ENCODE measurements around the gene RBBP4. TPM values are rescaled to one million over a fixed set of nuclear protein-coding genes. Genes with fewer than 3 reads are reported as not detected.
"Not testable (repeated sequence)": the region's sequence is repeated elsewhere in the genome, so short reads cannot be mapped to it uniquely, and the experiment has no call there.

Gene RBBP4
- total and polyA plus RNA-seq, 2 experiments from 2014 or later: 72.4 to 109 TPM

- Histone ChIP-seq H3K4me3 (no peak overlapping the region), H3K27ac (no peak overlapping the region), H3K9ac (no peak overlapping the region), H4K20me1 (ENCODE audit: insufficient read depth) (no peaks in the 10 kb centered on the region), H3K79me2 (ENCODE audit: insufficient read depth) (peaks cover 12% of the 10 kb centered on the region), H3K9me2 (ENCODE audit: insufficient read depth) (no peaks in the 10 kb centered on the region), H3K36me3 (ENCODE audit: low read depth) (peaks cover 5% of the 10 kb centered on the region; the same call in 1 of the 2 replicates), H2AFZ (no peak overlapping the region), H3K4me1 (ENCODE audit: insufficient read depth) (no peaks in the 10 kb centered on the region), H3K27me3 (replicated peaks; ENCODE audit: insufficient read depth) (no peaks in the 10 kb centered on the region), H3F3A (ENCODE audit: insufficient read depth) (no peaks in the 10 kb centered on the region), H3K9me3 (ENCODE audit: low read depth) (no peaks in the 10 kb centered on the region), H3K4me2 (ENCODE audit: unreplicated experiment) (no peak overlapping the region)
- in situ Hi-C loops (cut with MboI): no loop called here
- WGBS, 2 experiments (ENCODE audit: low coverage in 1 of 2, low lambda C conversion rate in 2 of 2, missing lambda C conversion rate in 2 of 2): 97 to 100% methylated on average over 1 of the region's 1 CpG
- TF ChIP-seq EZH2 (IDR thresholded peaks at IDR 0.05; ENCODE audit: insufficient read depth, poor library complexity, severe bottlenecking) (no peak), EZH2phosphoT487 (IDR thresholded peaks at IDR 0.05; ENCODE audit: insufficient read depth, low read depth) (no peak)
- DNase-seq: no peak
Measured at GRCh38 chr1:32626176-32626575, 24.8 kb upstream of the RBBP4 start.

GRCh38 chr1:32627596-32628162, 23.3 kb upstream of the RBBP4 start:
- 0 out of 2 replicates have a peak, but pooled peaks cover under 1% of the 10 kb centered on the region for H3F3A ChIP-seq (ENCODE audit: insufficient read depth)
- H3K79me2 ChIP-seq (ENCODE audit: insufficient read depth): peaks cover 20% of the 10 kb centered on the region
- no peaks in the 10 kb centered on the region for H3K27me3 ChIP-seq (replicated peaks; ENCODE audit: insufficient read depth)
- WGBS, 2 experiments (ENCODE audit: low coverage in 1 of 2, low lambda C conversion rate in 2 of 2, missing lambda C conversion rate in 2 of 2): 80 to 81% methylated on average over 11 of the region's 11 CpGs
- DNase-seq: peak; percentile 53
- no peak overlapping the region for H3K4me2 ChIP-seq (ENCODE audit: unreplicated experiment)
- no peak overlapping the region for H2AFZ ChIP-seq
- no peaks in the 10 kb centered on the region for H3K9me2 ChIP-seq (ENCODE audit: insufficient read depth)
- H3K27ac ChIP-seq: no peak overlapping the region
- peaks cover 12% of the 10 kb centered on the region; the same call in 1 of the 2 replicates for H3K36me3 ChIP-seq (ENCODE audit: low read depth)
- no peaks in the 10 kb centered on the region for H4K20me1 ChIP-seq (ENCODE audit: insufficient read depth)
- H3K9ac ChIP-seq: no peak overlapping the region; the same call in 1 of the 2 replicates
- no peak overlapping the region for H3K4me3 ChIP-seq
- H3K9me3 ChIP-seq (ENCODE audit: low read depth): no peaks in the 10 kb centered on the region
- in situ Hi-C loops (cut with MboI): no loop called here
- no peaks in the 10 kb centered on the region for H3K4me1 ChIP-seq (ENCODE audit: insufficient read depth)
- no peak for TF ChIP-seq EZH2 (IDR thresholded peaks at IDR 0.05; ENCODE audit: insufficient read depth, poor library complexity, severe bottlenecking)
- TF ChIP-seq EZH2phosphoT487 (IDR thresholded peaks at IDR 0.05; ENCODE audit: insufficient read depth, low read depth): no peak

- in situ Hi-C loops (cut with MboI); H3K4me1 ChIP-seq (ENCODE audit: insufficient read depth); H3F3A ChIP-seq (ENCODE audit: insufficient read depth); H3K9me2 ChIP-seq (ENCODE audit: insufficient read depth); H3K27ac ChIP-seq; H3K9ac ChIP-seq; H3K4me2 ChIP-seq (ENCODE audit: unreplicated experiment); DNase-seq; H2AFZ ChIP-seq; H3K27me3 ChIP-seq (replicated peaks; ENCODE audit: insufficient read depth); H3K4me3 ChIP-seq; H3K9me3 ChIP-seq (ENCODE audit: low read depth); H4K20me1 ChIP-seq (ENCODE audit: insufficient read depth): not testable (repeated sequence)
- WGBS, 2 experiments (ENCODE audit: low coverage in 1 of 2, low lambda C conversion rate in 2 of 2, missing lambda C conversion rate in 2 of 2): 97 to 100% methylated on average over 4 of the region's 4 CpGs
- peaks cover 20% of the 10 kb centered on the region; the same call in 1 of the 2 replicates for H3K36me3 ChIP-seq (ENCODE audit: low read depth)
- peaks cover 42% of the 10 kb centered on the region for H3K79me2 ChIP-seq (ENCODE audit: insufficient read depth)
Measured at GRCh38 chr1:32630173-32630572, 20.8 kb upstream of the RBBP4 start.

- Histone ChIP-seq H3F3A (ENCODE audit: insufficient read depth) (0 out of 2 replicates have a peak, but pooled peaks cover 3% of the 10 kb centered on the region), H3K9me2 (ENCODE audit: insufficient read depth) (no peaks in the 10 kb centered on the region), H4K20me1 (ENCODE audit: insufficient read depth) (no peaks in the 10 kb centered on the region), H3K4me2 (ENCODE audit: unreplicated experiment) (no peak overlapping the region), H3K4me3 (no peak overlapping the region), H3K9me3 (ENCODE audit: low read depth) (no peaks in the 10 kb centered on the region), H3K36me3 (ENCODE audit: low read depth) (peaks cover 20% of the 10 kb centered on the region; the same call in 1 of the 2 replicates), H3K27ac (no peak overlapping the region), H3K4me1 (ENCODE audit: insufficient read depth) (no peaks in the 10 kb centered on the region), H3K79me2 (ENCODE audit: insufficient read depth) (peaks cover 68% of the 10 kb centered on the region), H3K9ac (no peak overlapping the region), H3K27me3 (replicated peaks; ENCODE audit: insufficient read depth) (no peaks in the 10 kb centered on the region), H2AFZ (no peak overlapping the region)
- no peak for TF ChIP-seq EZH2phosphoT487 (IDR thresholded peaks at IDR 0.05; ENCODE audit: insufficient read depth, low read depth)
- TF ChIP-seq EZH2 (IDR thresholded peaks at IDR 0.05; ENCODE audit: insufficient read depth, poor library complexity, severe bottlenecking): no peak
- no peak for DNase-seq
- in situ Hi-C loops (cut with MboI): no loop called here
- 54 to 58% methylated on average over 2 of the region's 2 CpGs for WGBS, 2 experiments (ENCODE audit: low coverage in 1 of 2, low lambda C conversion rate in 2 of 2, missing lambda C conversion rate in 2 of 2)
Measured at GRCh38 chr1:32632829-32633228, 18.2 kb upstream of the RBBP4 start.
